ENCODE results near the gene NRXN3. TPM values are rescaled to one million over a fixed set of nuclear protein-coding genes. Genes with fewer than 3 reads are reported as not detected.

NRXN3 gene
- total RNA-seq, 4 donors from 2014 or later = 0.19 to 1.4 (median 0.40) TPM

DNA sequence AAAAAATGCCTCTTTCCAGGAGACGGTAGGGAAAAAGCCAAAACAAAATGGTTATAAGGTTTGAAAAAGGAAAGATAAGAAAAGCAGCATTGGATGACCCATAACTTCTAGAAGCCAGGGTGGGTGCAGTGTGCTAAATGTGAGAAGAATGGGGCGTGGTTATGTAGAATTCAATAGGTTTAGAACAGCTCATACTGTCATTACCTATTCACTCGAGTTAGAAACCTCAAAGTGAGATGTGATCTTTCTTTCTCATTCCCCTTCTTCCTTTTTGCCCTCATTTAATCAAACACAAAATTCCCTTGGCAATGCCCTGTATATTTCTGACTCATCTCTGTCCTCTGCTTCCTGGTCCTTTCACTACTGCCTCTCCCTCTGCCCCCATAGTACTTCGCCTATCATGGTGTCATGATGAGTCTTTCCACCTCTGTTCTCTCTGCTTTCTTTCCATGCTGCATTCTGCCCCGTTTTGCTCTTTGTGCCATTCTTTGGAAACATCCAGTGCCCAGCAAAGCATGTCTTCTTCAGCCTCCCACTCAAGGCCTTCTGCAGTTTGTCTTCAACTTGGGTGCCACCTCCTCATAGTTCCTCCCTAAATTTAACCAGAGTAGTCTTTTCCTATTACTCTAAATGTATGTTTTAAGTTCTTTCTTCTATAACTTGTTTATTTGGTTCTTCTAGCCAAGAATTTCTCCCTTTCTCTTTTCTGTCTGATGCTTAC, 496.3 kb downstream of the NRXN3 start:
- DNase-seq (ENCODE audit: low spot score) (no peak), ATAC-seq (ENCODE audit: low FRiP score) (no peak)
- TF ChIP-seq, protein P1, sequence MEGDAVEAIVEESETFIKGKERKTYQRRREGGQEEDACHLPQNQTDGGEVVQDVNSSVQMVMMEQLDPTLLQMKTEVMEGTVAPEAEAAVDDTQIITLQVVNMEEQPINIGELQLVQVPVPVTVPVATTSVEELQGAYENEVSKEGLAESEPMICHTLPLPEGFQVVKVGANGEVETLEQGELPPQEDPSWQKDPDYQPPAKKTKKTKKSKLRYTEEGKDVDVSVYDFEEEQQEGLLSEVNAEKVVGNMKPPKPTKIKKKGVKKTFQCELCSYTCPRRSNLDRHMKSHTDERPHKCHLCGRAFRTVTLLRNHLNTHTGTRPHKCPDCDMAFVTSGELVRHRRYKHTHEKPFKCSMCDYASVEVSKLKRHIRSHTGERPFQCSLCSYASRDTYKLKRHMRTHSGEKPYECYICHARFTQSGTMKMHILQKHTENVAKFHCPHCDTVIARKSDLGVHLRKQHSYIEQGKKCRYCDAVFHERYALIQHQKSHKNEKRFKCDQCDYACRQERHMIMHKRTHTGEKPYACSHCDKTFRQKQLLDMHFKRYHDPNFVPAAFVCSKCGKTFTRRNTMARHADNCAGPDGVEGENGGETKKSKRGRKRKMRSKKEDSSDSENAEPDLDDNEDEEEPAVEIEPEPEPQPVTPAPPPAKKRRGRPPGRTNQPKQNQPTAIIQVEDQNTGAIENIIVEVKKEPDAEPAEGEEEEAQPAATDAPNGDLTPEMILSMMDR (IDR thresholded peaks at IDR 0.05) = no peak

DNA sequence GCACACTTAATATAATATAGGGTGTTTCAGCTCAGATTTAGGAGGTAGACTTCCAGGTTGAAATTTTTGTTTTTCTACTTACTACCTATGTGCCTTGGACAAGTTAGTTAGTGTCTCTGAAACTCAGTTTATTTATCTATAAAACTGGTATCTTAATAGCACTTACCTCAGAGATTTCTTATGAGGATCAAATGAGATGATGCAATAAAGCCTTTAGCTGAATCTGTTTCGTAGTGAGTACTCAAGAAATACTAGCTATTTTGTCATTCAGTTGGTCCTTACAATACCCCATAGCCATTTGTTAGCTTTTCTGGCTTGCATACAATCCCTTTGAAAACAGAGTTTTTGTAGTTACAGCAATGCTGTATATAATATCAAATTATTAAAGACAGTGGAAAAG, 497.0 kb downstream of the NRXN3 start:
- TF ChIP-seq, protein P1 (IDR thresholded peaks at IDR 0.05) = no peak

DNA sequence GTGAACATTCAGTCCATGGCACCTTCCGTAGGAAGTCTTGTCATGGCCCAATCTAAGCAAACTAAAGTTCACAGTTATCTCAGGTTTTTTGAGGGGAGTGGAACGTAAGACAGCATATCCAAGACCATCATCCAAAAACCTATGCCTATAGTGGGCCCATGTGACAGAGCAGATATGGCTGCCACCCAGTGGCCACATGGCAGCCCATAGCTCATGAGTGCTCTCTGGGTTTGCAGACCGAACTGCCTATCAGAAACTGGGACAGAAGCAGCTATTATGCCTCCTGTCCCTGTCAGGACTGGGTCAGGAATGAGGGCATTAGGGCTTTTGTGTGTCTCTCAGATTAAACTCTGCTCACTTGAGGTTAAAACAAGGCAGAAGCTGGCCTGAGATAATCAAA, 503.7 kb downstream of the NRXN3 start:
- TF ChIP-seq, protein P1 (IDR thresholded peaks at IDR 0.05) = no peak
- ATAC-seq (ENCODE audit: low FRiP score) (no peak), DNase-seq (ENCODE audit: low spot score) (no peak)

More for the DNA sequence above, 497.0 kb downstream of the NRXN3 start:
- no peak for DNase-seq (ENCODE audit: low spot score)
- ATAC-seq (ENCODE audit: low FRiP score) = no peak

DNA sequence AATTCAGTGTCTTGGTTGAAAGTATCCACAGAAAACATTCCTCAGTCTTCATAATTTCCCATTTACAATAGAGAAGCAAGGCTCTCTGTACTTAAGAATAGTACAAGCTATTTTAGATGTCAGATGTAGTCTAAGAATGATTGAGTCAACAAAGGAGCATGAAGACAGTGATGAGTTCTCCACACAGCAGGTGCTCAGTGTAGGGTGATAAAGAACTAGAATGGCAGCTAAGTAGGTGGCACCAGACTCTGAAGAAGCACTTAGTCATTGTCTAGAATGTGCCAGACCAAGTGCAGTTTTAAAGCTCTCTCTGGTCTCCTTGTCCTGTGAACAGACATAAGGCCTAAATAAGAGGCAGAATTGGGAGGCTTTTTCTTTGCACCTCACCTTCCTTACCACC, 504.6 kb downstream of the NRXN3 start:
- TF ChIP-seq, protein P1 (IDR thresholded peaks at IDR 0.05) = no peak
- DNase-seq (ENCODE audit: low spot score) (no peak), ATAC-seq (ENCODE audit: low FRiP score) (no peak)

DNA sequence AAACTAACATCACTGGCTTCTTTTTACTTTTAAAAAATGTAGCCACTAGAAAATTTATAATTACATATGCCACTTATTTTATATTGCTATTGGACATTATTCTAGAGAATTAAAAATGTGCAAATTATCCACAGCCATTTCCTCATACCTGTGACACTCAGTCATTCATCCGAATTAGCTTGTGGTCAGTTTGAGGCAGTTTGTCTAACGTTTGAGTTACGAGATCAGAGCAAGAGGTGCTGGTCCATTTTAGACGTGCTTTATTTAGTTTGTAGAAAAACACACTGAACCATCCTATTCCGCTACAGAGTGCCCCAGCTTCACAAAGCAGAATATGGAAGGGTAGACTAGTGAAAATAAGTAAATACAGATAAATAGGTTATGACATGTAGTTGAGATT, 513.0 kb downstream of the NRXN3 start:
- no peak for DNase-seq (ENCODE audit: low spot score)
- ATAC-seq (ENCODE audit: low FRiP score) = no peak
- TF ChIP-seq, protein P1 (IDR thresholded peaks at IDR 0.05) = no peak

DNA sequence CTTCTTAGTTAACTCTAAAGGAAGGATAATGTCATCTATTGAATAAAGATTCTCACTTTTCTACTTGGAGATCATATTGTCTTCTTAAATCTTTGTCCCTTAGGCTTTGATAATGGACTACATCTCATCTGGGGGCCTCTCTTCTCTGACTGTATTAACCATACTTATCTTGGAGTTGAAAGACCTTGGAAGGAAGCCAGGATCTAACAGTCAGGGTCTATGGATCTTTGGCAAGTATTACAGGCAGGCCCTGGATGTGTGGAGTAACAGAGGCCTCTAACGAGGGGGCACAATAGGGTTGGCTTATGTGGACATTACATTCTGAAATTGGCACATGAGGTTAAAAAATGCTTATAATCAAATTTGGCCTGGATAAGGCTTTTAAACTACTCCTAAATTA, 513.8 kb downstream of the NRXN3 start:
- ATAC-seq (ENCODE audit: low FRiP score) (no peak), DNase-seq (ENCODE audit: low spot score) (no peak)
- TF ChIP-seq, protein P1 (IDR thresholded peaks at IDR 0.05) = no peak

DNA sequence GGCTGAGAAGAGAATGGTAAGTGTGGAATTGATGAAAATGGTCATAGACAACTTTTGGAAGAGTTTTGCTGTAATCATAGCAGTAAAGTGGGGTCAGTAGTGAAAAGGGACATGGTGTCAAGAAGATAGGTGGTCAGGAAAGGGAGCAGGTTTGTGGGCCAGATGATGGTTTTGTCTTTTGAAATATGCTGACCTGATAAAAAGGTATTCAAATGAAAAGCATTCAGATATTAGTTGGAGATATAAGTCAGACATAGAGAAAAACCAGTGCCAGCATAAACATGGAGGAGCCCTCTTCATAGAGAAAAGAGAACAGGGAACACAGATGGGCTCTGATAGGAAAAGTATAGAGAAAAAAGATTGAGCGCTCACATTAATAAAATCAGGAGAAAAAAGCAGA, 518.3 kb downstream of the NRXN3 start:
- no peak for ATAC-seq (ENCODE audit: low FRiP score)
- TF ChIP-seq, protein P1 (IDR thresholded peaks at IDR 0.05) = no peak
- no peak for DNase-seq (ENCODE audit: low spot score)

Measured in omental fat pad (tissue), 4 donors.